ENCODE data around the gene SPO11.
A peak's percentile ranks its signal among the peaks of the same experiment; 100 is the strongest.

Gene SPO11

GRCh38 chr20:57379263-57379647, 49.7 kb downstream of the SPO11 start:
- DNase-seq = no peak

- DNase-seq = no peak
These were observed 50.6 kb downstream of the SPO11 start for GRCh38 chr20:57380081-57380750.

- DNase-seq = peak; percentile 54
These were observed 52.2 kb downstream of the SPO11 start for GRCh38 chr20:57381596-57382503.

DNA sequence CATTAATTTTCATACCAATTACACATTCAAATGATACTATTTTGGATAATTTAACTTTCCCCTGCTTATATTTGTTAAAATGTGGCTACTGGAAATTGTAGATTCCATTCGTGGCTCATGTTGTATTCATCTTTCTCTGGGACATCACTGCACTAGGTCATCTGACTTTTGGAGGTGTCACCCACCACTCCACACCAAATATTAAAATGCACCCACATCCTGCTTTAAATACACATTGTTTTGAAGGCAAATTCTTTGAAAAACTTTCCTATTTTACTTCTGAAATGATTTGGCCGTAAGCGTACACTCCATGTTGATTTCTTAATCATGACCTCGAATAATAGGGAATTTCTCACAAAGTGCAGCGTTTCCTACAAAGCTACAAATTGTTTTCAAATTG, 52.9 kb downstream of the SPO11 start:
- no peak for DNase-seq

GRCh38 chr20:57383447-57384347, 54.1 kb downstream of the SPO11 start:
- no peak for DNase-seq

GRCh38 chr20:57384486-57384885, 54.9 kb downstream of the SPO11 start:
- no peak for DNase-seq

GRCh38 chr20:57384953-57385761, 55.6 kb downstream of the SPO11 start:
- DNase-seq = no peak

DNA sequence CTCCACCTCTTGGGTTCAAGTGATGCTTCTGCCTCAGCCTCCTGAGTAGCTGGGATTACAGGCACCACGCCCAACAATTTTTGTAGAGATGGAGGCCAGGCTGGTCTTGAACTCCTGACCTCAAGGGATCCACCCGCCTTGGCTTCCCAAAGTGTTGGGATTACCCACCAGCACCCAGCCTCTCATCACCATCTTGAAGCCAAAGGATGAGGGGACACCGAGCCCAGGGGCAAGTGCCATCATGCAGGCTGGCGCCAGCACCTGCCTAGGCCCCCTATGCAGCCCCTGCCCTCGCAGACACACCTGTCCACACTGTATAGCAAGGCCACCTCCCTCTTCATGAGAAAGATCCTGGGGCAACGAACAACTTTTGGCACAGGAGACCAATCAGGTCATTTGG, 56.3 kb downstream of the SPO11 start:
- DNase-seq = no peak

DNA sequence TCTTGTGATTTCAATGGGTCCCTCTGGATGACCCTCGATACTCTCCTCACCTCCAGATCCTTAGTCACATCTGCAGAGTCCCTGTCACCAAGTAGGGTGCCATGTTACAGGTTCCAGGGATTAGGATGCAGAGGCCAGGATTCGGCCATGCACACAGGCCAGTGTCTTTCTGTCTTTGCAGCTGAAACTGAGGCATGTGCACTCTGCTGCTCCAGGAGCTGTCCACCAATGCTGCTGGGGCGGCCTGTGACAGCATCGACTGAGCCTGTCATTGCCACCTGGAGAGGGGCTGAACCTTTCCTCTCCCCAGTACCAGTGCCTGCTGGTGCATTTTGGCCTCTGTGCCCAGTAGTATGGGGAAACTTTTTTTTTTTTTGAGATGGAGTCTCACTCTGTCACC, 57.2 kb downstream of the SPO11 start:
- DNase-seq = no peak

DNA sequence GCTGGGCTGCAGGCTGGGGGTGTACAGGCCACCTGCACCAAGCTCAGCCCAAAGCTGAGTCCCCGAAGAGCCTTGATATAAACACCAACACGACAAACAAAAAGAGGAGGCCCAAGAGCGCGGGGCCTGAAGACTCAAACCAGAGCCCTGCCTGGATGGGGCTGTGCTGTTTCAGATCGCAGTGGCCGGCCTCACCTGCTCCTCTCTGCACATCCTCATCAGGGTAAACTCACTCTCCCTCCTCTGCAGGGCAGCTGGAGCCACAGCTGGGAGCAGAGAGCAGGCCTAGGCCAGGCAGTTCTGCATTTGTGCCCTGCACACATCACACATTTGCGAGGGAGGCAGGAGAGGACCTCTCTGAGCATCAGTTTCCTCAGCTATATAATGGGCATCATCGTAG, 57.9 kb downstream of the SPO11 start:
- DNase-seq = no peak

DNA sequence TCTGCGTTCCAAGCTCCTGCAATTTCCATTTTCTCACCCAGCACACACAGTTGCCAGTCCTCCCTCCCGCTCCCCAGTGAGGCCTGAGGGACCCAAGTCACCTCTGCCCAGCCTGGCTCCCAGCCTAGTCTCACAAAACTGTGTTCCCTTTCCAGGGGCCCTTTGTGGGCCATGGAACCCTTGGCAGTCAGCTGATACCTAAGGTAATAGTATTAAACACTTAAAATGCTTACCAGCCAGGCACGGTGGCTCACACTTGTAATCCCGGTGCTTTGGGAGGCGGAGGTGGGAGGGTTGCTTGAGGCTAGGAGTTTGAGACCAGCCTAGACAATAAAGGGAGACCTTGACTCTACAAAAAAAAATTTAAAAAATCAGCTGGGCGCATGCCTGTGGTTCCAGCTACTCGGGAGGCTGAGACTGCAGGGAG, 58.4 kb downstream of the SPO11 start:
- DNase-seq = no peak

DNA sequence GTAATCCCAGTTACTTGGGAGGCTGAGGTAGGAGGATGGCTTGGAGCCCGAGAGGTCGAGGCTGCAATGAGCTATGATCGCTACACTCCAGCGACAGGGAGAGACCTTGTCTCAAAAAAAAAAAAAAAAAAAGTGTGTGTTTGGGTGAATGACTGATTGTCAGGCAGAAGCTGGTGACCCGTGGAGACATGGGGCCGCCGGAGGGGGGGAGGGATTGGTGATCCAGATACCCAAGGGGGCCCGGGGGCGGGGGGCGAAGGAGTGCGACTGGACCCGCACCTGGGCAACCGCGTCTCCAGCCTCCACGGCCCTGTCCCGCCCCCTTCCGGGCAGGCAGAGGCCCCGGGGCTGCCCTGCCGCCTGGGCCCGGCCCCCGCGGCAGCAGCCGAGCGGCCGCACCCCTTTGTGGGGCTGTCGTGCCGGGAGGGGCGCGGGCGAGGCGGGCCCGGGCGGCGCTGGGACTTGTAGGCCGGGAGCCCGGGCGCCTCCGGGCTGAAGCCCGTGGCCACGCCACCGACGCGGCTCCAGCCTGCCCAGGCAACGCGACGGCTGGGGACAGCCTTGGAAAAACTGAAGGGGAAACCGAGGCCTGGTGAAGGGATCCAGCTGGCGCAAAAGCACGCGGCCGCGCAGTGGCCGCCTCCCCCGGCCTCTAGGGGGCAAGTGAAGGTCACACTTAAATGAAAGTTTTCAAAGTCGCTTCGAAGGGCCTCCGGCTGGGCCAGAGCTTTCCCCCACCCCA, 59.5 kb downstream of the SPO11 start:
- DNase-seq = no peak

GRCh38 chr20:57389695-57390603, 60.3 kb downstream of the SPO11 start:
- DNase-seq = no peak

- peak; percentile 62 for DNase-seq
These were observed 61.2 kb downstream of the SPO11 start, which contains the start of gene RBM38 for GRCh38 chr20:57390604-57391438. TSS of gene RBM38 (plus strand) at chr20:57391396. CDS start at chr20:57391582, 186 bp downstream.

GRCh38 chr20:57391439-57392301, 62.1 kb downstream of the SPO11 start:
- DNase-seq = no peak

GRCh38 chr20:57392512-57393271, 63.1 kb downstream of the SPO11 start:
- no peak for DNase-seq

Data from NCI-H1048 (cell line).